GM19023 (cell line): ENCODE measurements around the gene MELTF.

Experiments used
- ATAC-seq: cut with Tn5 transposase; IDR thresholded peaks from one replicate; pipeline ENCODE4 v1.9.1; 2021; ENCODE audit warnings: mild to moderate bottlenecking, moderate library complexity; ENCODE audit not compliant: unreplicated experiment

Gene MELTF

DNA sequence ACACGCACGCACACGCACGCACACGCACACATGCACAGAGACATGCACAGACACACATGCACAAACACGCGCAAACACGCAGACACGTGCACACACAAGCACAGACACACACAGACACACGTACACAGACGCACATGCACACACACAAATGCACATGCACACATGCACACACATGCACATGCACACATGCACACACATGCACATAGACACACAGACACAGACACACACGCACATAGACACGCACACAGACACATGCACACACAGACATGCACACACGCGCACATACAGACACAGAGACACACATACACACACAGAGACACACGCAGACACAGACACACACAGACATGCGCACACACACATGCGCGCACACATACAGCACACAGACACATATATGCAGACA is 34.6 kb downstream of the MELTF start:
- no peak for ATAC-seq

DNA sequence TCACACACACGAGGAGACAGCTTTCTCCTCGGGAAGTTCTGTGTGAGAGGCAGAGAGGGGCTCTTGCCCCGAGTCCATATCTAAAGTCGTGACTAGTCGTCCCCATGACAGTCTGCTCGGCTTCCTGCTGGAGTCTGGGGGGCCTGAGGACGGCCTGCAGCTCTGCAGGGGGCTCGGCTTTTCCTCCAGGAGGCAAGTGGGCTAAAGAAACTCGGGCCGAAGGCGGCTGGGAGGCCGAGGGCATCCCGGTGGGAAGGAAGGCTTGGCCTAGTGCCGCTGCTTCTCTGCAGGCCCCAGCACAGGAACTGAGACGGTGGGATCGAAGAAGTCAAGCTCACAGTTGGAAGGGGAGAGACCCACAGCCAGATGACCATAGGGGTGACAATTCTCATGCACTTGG is 35.6 kb downstream of the MELTF start:
- ATAC-seq, result no peak

DNA sequence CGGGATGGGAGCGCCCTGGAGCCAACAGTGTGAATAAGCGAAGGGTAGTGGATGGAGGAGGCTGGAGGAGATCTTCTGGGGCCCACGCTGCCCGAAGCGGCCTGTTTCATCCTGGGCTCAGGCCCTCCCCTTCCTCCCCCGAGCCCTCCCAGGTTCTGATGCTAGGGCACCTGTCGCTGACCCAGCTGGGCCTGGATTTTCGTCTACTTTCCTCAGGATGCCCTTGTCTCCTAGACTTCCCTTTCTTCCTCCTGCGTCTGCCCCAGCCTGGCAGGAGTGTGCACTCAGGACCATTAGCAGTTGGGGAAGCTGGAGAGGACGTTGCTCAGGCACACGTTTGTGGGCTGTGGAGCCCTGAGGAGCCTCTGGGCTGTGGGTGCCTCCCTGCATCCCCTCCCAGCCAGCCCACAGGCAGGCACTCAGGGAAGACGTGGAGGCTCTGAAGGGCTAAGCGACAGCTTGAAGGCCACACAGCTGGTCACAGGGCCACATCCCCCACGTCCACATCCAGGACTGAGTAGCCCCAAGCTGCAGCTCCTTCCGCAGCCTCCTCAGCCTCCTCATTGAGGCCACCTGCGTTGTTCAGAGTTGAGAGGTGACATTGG is 37.1 kb downstream of the MELTF start:
- no peak for ATAC-seq

DNA sequence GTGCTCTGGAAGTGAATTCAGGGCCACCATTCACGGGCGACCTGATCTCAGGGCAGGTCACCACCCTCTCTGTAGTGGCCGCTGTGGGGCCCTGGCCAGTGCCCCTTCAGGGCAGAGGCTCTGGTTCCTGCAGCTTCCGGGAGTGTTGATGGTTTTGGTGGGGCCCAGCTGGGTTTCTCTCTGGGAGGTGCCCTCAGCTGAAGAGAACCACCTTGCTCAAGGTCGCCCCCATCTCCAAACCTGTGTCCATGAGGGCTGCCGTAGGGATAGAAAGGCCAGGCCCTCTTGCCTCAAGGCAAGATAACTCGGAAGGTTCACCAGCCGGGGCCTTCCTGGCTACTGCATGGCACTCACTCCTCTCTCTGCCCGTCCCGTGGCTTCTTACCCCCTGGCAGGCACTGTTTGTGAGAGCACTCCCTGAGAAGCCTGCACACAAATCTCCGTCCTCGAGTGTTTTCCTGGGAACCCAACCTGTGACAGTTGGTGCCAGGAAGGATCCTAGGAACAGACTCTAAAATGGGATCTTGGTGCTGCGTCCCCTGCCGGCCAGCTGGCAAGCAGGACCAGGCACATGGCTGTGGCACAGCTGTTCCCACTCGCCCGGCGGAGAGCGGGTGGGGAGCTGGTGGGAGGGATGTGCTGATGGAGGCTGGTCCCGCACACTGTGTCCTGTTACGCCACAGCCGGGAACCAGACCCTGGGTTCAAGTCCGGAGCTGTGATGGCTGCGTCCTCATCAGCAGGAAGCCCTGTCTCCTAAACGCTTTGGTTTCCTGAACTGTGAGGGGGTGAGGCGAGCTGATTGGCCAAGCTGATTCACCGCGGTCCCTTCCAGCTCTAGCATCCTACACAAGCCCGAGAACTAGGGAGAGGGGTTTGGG is 37.8 kb downstream of the MELTF start:
- no peak for ATAC-seq

DNA sequence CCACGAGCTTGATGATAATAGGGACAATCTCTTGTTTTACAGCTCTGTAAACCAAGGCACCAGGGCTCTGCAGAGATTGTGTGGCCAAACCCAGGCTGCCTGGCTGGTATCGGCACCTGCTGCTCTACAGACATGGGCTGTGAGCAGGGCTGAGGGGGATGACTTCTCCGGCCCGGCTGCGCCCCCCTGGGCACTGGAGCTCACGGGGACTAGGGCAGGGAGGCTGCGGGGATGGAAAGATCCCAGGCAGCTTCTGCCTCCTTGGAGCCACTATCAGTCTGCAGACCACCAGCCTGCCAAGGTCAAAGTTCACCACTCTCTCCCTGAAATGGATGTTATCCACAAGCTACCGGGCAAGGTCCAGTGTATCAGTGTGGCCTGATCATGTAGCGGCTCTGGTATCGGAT is 39.0 kb downstream of the MELTF start:
- no peak for ATAC-seq

DNA sequence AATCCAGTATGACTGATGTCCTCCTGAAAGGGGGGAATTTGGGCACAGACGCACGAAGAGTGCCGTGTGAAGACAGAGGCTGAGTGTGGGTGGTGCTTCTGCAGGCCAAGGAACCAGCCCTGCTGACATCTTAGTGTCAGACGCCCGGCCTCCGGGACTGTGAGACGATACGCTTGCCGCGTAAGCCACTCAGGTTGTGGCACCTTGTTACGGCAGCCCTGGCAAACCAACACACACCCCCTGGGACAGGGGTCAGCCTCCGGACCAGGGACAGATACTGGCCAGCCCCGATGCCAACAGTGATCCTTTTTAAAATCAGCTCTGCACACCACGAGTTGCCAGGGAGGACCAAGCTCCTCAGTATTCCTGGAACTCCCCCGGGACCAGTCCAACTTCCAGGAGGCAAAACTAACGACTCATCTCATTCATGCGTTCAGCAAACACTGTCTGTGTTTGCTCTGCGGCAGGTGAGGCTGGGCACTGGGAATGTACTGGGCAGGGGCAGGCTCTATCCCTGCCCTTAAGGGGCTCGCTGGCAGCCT is 39.8 kb downstream of the MELTF start:
- ATAC-seq, result no peak

DNA sequence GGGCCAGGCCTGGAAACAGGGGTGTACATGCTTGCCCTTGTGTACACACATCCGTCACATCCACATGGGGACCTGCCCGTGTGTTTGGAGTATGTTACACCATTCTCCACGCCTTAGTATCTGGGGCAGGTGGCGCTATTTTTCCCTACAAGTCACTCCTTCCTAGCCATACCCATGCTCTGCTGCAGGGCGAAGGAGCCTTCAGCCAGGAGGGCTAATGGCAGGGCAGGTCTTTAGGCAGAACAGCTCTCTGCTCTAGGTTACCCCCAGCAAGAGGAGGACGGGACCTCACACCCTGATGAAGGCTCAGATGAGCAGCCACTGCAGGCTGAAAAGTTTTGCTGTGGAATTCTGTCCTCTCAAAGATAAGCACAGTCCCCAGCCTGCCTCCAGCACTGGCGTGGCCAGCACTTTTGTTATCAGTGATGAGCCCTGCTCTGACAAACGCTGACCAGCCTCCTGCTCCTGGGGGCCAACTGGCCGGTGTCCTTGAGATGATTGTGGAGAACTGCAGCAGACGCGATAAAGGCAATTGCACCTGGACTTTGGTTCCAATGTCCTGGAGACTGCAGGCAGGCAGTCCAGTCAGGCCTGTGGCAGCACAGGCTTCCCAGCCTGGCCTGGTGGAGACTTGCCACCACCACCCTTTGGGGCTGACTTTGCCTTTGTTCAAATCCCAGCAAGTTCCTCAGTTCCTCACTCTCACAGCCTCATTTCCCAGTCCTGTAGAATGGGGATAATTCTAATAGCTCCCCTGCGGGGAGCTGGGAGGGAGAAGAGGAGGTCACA is 41.2 kb downstream of the MELTF start:
- ATAC-seq, result no peak

DNA sequence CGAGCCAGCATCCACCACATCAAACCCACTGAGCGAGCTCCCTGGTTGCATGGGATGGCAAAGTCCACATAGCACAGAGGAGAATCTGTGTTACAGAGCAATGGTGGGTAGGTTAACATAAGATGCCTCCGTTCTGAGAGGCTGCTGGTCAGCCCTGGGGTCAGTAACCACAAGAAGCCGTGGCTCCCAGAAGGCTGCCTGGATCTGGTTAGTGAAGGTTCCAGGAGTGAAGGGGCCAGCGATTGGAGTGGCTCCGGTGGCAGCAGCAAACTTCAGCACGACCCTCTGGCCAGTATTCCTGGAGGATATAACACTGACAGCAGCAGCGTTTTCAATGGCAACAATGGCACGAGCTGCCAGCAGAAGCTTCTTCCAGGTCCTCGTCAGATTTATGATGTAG is 42.6 kb downstream of the MELTF start:
- no peak for ATAC-seq

DNA sequence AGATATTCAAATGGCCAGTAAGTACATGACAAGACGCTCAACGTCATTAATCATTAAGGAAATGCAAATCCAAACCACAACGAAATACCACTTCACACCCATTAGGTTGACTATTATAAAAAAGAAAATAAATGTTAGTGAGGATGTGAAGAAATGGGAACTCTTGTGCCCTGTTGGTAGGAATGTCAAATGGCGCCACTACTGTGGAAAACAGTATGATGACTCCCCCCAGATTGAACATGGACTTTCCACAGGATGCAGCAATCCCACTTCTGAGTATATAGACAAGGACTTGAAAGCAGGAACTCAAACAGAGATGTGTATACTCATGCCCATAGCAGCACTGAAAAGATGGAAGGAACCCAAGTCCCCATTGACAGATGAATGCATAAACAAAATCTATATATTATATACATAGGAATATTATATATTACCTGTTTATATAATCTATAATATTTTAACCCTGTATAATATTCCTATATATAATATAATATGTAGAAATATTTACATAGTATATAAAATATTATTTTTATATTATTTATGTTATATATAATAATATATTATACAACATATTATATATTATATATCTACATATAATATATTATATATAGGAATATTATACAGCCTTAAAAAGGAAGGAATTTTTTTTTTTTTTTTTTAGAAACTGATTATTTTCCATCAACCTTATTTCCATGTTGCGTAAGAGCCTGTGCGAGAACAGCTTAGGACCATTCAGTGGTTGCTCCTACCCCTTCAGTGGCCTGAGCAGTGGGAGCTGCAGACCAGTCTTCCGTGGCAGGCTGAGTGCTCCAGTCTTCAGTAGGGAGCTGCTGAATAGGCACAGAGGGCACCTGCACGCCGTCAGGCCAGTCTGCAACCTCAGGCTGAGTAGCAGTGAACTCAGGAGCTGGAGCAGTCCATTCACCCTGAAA is 43.4 kb downstream of the MELTF start:
- ATAC-seq, result no peak

DNA sequence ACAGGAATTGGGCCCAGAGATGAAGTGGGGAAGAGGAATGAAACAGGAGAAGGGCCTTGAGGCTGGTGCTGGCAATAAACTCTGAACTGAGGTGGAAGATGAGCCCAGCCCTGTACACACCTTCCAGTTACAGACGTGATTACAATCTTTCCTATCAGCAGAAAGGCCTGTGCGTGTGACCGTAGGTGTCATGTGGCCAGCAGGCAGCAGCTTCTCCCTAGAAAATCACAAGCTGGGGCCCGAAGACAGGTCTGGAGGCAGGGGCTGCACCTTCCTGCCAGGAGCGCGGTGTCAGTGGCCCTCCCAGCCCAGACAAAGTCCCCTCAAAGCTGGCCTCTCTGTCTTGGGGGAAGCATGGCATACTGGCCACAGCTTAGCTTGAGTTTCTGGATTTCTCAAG is 44.3 kb downstream of the MELTF start:
- ATAC-seq, result no peak

DNA sequence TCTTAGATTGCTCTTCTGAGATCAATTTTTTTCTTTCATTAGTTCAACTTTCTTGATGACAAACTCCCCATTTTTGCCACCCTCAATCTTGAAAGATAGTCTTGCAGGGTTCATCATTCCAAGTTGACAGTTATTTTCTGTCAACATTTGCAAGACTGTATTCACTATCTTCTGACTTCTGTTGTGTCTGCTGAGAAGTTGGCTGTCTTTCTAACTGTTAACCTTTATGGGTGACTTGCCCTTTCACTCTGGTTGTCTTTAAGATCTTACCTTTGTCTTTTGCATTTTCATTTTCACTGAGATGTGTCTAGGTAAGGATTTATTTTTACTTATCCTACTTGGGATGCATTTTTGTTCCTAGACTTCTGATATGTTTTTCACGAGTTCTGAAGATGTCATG is 46.4 kb downstream of the MELTF start:
- ATAC-seq, result no peak

DNA sequence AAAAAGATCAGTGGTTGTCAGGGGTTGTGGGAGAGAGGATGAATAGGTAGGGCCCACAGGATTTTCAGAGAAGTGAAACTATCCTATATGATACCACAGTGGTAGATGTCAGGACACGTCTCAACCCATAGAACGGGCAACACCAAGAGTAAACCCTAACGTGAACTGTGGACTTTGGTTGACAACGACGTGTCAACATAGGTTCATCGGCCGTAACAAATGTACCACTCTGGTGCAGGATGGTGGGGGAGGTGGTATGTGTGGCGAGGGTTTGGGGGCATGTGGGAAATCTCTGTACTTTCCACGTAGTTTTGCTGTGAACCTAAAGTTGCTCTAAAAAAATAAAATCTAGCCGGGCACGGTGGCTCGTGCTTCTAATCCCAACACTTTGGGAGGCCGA is 48.0 kb downstream of the MELTF start:
- ATAC-seq, result no peak

DNA sequence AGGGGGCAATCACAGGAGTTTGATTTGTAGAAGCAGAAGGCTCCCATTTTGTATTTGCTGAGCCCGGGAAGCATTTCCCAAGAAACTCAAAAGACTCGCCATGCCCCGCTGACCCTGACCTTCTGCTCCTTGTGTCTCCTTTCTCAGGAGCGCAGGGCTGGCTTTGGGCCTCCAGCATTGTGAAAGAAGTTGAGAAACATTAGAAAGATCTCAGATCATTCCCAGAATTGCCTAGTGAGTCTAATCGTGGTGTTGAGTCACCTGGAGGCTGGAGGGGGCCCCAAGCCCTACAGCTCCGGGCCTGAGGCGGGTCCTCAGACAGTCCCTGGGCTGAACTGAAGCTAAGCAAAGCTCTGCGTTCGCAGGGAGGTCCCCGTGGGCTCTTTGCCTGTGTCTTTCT is 50.1 kb downstream of the MELTF start:
- no peak for ATAC-seq

DNA sequence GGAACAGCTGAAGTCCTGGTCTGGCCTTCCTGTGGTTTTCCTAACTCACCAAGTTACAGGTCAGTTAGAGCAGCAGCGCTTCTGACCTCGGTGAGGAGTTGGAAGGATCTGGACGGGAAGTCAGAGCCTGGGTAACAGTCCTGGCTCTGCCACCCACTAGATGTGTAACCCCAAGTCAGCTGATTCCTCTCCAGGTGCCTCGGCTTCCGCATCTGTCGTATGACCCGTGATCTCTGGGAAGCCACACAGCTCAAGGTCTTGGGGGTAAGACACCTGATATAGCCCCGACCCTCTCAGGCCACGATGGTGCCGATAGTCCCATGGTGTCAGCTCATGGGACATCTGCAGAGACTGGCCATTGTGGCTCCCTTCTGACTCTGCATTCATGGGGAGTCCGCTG is 52.7 kb downstream of the MELTF start:
- no peak for ATAC-seq

DNA sequence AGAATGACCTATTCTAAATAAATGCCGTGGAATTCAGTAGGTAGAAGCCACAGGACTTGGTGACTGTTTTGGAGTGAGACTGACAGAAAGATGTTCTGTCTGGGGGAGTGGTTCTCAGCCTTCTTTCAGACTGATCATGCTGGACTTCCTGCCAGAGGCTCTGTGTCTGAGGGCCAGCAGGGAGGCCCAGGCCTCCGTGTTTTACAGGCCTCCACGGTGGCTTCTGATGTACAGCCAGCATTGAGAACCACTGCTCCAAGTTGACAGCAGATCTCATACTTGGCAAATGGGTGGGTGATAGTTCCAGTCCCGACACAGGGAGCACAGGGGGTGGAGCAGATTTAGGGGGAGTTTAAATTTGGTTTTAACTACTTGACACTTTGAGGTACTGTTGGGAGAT is 54.3 kb downstream of the MELTF start:
- ATAC-seq, result no peak

DNA sequence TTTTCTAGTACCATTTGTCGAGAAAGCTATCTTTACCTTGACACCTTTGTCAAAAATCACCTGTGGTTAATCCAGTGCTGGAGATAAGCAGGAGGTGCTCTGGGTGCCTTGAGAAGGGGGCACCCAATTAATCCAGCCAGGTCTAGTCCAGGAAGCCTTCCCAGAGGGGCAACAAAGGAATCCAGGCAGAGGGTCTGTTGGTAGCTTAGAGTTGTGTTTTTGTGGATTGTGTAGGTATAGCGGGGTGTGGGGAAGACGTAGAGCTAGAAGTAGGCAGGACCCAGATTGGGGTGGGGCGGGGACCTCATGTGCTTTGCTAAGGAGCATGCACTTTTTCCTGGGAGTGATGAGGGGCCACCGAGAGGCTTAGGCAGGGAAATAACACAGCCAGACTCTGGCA is 55.0 kb downstream of the MELTF start:
- no peak for ATAC-seq

DNA sequence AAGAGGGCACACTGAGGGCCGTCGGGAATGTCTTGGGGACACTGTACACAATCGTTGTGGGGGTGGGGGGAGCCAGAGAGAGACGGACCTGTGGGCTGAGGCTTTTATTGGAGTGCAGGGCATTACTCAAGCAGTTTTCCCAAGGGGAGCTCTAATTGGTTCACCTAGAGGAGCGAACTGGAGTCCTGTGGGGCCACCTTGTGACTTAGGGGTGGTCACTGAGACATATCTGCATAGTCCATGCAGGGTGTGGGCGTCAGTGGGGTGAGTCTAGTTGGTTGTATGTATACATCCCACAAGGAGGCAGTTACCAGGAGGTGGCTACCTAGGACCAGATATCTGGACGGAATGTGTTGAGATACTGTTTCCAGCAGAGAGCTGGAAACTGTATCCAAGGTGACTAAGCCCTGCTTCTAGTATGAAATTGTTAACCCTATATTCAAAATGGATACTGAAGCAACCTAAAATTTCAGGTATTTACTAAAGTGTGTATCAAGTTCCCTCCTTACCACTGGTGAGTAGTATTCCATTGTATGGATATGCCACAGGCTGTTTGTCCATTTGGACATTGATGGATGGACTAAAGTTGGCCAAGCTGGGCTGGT is 58.4 kb downstream of the MELTF start:
- no peak for ATAC-seq

DNA sequence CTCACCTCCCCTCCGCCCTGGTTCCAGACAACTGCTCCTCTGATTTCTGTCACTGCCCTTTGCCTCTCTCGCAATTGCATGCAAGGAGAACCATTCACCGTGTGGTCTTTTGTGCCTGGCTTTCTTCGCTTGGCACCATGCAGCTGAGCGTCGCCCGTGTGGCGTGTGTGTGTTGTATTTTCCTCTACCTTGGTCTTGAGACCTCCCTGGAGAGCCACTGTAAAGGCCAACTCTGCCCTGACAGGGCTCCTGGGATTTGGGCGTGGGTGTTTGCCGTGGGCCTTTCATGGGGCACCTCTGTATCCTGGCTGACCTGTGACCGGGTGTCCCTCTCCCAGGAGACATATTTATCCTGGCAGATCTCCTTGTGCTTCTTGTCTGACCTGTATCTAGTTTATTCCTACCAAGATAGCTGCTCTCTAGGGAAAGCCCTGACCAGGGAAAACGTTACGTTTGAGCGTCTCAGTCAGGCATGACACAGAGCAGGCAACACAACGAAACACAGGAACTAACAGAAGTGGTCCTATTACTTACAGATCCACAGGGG is 59.0 kb downstream of the MELTF start:
- no peak for ATAC-seq

DNA sequence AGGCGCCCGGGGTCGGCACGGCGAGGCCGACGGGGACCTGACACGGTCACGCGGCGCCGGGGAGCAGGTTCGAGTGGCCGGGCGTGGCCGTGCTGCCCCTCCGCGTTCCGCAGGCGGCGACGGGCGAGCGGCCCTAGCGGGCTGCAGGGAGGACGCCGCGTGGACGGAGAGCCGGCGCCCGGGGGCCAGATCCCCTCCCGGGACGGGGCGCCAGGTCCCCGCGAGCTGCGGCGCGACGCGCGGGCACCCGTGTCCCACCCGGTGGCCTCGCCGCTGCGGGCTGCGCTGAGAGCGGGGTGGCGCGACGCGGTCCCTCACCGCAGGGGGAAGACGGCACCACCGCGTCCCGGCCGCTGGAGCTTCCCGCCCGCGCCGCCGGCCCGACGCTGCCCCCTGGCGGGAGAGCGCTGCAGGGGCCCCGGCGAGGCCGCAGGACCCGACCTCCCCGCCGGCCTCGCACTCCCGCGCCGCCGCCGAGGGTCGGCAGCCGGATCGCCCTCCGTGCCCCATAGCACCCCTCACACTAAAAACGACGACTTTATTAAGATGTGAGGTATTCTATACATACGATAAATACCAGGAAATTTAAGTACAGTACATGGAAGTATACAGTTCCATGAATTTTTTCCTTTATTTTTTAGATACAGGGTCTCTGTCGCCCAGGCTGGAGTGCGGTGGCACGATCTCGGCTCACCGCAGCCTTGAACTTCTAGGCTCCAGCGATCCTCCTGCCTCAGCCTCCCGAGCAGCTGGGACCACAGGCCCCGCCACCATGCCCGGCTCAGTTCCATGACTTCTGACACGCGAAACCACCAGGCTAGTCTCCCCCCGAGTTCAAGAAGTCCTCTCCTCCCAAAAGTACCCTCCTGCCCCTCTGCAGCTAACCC is 59.7 kb downstream of the MELTF start:
- ATAC-seq, result peak; percentile 57
